ENCODE results near the gene DEPDC1B. TPM values are rescaled to one million over a fixed set of nuclear protein-coding genes. Genes with fewer than 3 reads are reported as not detected.

DEPDC1B gene
- total RNA-seq, 4 donors from 2014 or later = 10.5 to 13.2 (median 11.2) TPM

- TF ChIP-seq POLR2A (IDR thresholded peaks at IDR 0.05) = no peak
- TF ChIP-seq, protein P1, sequence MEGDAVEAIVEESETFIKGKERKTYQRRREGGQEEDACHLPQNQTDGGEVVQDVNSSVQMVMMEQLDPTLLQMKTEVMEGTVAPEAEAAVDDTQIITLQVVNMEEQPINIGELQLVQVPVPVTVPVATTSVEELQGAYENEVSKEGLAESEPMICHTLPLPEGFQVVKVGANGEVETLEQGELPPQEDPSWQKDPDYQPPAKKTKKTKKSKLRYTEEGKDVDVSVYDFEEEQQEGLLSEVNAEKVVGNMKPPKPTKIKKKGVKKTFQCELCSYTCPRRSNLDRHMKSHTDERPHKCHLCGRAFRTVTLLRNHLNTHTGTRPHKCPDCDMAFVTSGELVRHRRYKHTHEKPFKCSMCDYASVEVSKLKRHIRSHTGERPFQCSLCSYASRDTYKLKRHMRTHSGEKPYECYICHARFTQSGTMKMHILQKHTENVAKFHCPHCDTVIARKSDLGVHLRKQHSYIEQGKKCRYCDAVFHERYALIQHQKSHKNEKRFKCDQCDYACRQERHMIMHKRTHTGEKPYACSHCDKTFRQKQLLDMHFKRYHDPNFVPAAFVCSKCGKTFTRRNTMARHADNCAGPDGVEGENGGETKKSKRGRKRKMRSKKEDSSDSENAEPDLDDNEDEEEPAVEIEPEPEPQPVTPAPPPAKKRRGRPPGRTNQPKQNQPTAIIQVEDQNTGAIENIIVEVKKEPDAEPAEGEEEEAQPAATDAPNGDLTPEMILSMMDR (IDR thresholded peaks at IDR 0.05) = no peak
- H3K27ac ChIP-seq = no peak overlapping the region
- H3K4me3 ChIP-seq = no peak overlapping the region
- H3K27me3 ChIP-seq = no peaks in the 10 kb centered on the region
- no peak for DNase-seq
- no peaks in the 10 kb centered on the region for H3K36me3 ChIP-seq
- H3K9me3 ChIP-seq = no peaks in the 10 kb centered on the region
- peaks cover 0 to 5% (median 0%) of the 10 kb centered on the region in 4 donors for H3K4me1 ChIP-seq
These were observed 116.3 kb downstream of the DEPDC1B start for GRCh38 chr5:60583616-60584015.

DNA sequence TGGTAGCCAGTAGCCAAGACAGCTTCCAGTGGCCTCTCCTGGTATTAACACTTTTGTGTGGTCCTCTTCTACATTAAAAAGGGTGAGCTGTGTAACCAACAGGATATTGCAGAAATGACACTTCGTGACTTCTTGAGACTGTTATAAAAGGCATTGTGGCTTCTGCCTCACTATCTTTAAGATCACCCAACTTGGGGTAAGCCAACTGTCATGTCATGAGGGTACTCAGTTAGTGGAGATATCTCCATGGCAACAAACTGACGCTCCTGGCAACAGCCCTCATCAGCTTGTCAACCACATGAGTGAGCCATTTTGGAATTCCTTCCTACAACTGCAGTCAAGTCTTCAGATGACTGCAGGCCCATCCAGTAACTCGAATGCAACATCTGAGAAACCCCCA is 121.7 kb downstream of the DEPDC1B start:
- H3K36me3 ChIP-seq = no peaks in the 10 kb centered on the region
- H3K9me3 ChIP-seq = peaks cover 0 to 5% (median 0%) of the 10 kb centered on the region in 4 donors
- no peak overlapping the region for H3K4me3 ChIP-seq
- TF ChIP-seq POLR2A (IDR thresholded peaks at IDR 0.05) = no peak
- TF ChIP-seq, protein P1 (IDR thresholded peaks at IDR 0.05) = no peak
- H3K4me1 ChIP-seq = no peaks in the 10 kb centered on the region
- no peak overlapping the region for H3K27ac ChIP-seq
- no peaks in the 10 kb centered on the region for H3K27me3 ChIP-seq
- no peak for DNase-seq

- H3K4me3 ChIP-seq = no peak overlapping the region
- H3K4me1 ChIP-seq = no peaks in the 10 kb centered on the region
- H3K36me3 ChIP-seq = no peaks in the 10 kb centered on the region
- peaks cover 0 to 5% (median 0%) of the 10 kb centered on the region in 4 donors for H3K9me3 ChIP-seq
- no peak for DNase-seq
- no peak overlapping the region for H3K27ac ChIP-seq
- no peak for TF ChIP-seq POLR2A (IDR thresholded peaks at IDR 0.05)
- TF ChIP-seq, protein P1 (IDR thresholded peaks at IDR 0.05) = no peak
- no peaks in the 10 kb centered on the region for H3K27me3 ChIP-seq
These were observed 122.8 kb downstream of the DEPDC1B start for GRCh38 chr5:60577116-60577515.

GRCh38 chr5:60576425-60576824 is 123.5 kb downstream of the DEPDC1B start:
- no peak for DNase-seq
- no peak for TF ChIP-seq POLR2A (IDR thresholded peaks at IDR 0.05)
- TF ChIP-seq, protein P1 (IDR thresholded peaks at IDR 0.05) = no peak
- Histone ChIP-seq H3K4me3 (no peak overlapping the region), H3K9me3 (peaks cover 0 to 5% (median 0%) of the 10 kb centered on the region in 4 donors), H3K27ac (no peak overlapping the region), H3K36me3 (no peaks in the 10 kb centered on the region), H3K4me1 (no peaks in the 10 kb centered on the region), H3K27me3 (no peaks in the 10 kb centered on the region)

- no peaks in the 10 kb centered on the region for H3K36me3 ChIP-seq
- peaks cover 0 to 11% (median 5%) of the 10 kb centered on the region in 4 donors for H3K9me3 ChIP-seq
- DNase-seq = no peak
- H3K4me1 ChIP-seq = no peaks in the 10 kb centered on the region
- TF ChIP-seq, protein P1 (IDR thresholded peaks at IDR 0.05) = no peak
- TF ChIP-seq POLR2A (IDR thresholded peaks at IDR 0.05) = no peak
- no peak overlapping the region for H3K27ac ChIP-seq
- no peak overlapping the region for H3K4me3 ChIP-seq
- no peaks in the 10 kb centered on the region for H3K27me3 ChIP-seq
These were observed 131.3 kb downstream of the DEPDC1B start for GRCh38 chr5:60568646-60569045.

All from Peyer's patch (tissue), 4 donors.